Psoas muscle (tissue), 8 donors: ENCODE data around the gene ABHD12B. TPM values are rescaled to one million over a fixed set of nuclear protein-coding genes. Genes with fewer than 3 reads are reported as not detected.

Source experiments
- ATAC-seq, 4 donors: fragments of 200-7000 bp; cut with Tn5 transposase; one replicate each; pipeline ENCODE4 v1.9.1; 2020; ENCODE audit warnings: moderate library complexity in 3 of 4, mild to moderate bottlenecking in 2 of 4
- DNase-seq, 2 donors: peaks; one replicate each; pipeline ENCODE4 v3.0.0-alpha.2; 2020
- H3K27ac ChIP-seq: fragments of 200-600 bp; one replicate; pipeline ENCODE4 v1.8.0; 2022
- H3K27me3 ChIP-seq, 3 donors: fragments of 200-600 bp in 1 of 3; one replicate each; pipeline versions ENCODE4 v1.6.1 to v1.8.0; 2013 to 2022; ENCODE audit warnings: low read length in 2 of 3, mild to moderate bottlenecking in 2 of 3, moderate library complexity in 1 of 3; ENCODE audit not compliant: insufficient read depth in 3 of 3
- H3K36me3 ChIP-seq, 2 donors: fragments of 200-600 bp in 1 of 2; one replicate each; pipeline versions ENCODE4 v1.6.1 to v1.8.0; 2013 to 2022; ENCODE audit warnings: low read depth in 1 of 2, mild to moderate bottlenecking in 1 of 2, moderate library complexity in 1 of 2; ENCODE audit not compliant: insufficient read depth in 1 of 2
- H3K4me1 ChIP-seq: fragments of 200-600 bp; one replicate; pipeline ENCODE4 v1.8.0; 2022
- H3K4me3 ChIP-seq: fragments of 200-600 bp; one replicate; pipeline ENCODE4 v1.8.0; 2022; ENCODE audit warnings: mild to moderate bottlenecking
- H3K9me3 ChIP-seq: fragments of 200-600 bp; one replicate; pipeline ENCODE4 v1.8.0; 2022
- WGBS, 3 donors: extraction: QIAGEN DNeasy Blood & Tissue Kit; methylation state at CpG; one replicate each; pipeline versions ENCODE4 v1.1.6 to v1.1.7; 2013; 5-methylcytosine and 5-hydroxymethylcytosine counted together
- intact Hi-C, 2 donors: fragments of 100-400 bp; cut with DNase I; formaldehyde crosslinking; loops; one replicate each; pipeline versions ENCODE4 v1.11.0 to v1.14.2; 2022
- long read RNA-seq, 2 donors: library from polyadenylated mRNA; unstranded; transcript quantifications; one replicate each; pipeline ENCODE4 v2.0.0, GENCODE V29; 2021
- polyA plus RNA-seq, 3 donors: library from polyadenylated mRNA; stranded (reverse); fragments of 200-250 nt; gene quantifications; one replicate each; pipeline ENCODE4 v1.2.3, GENCODE V29; 2013
- total RNA-seq, 4 donors: library from RNA; stranded (reverse); fragmentation: NEBNext Ultra II Directional in 2 of 4; extraction: Animal tissue kit (Norgen Biotek cat#: 25700) in 2 of 4; gene quantifications; one replicate each; pipeline versions ENCODE4 v1.2.1 to v1.2.4, GENCODE V29; 2021 to 2023
- TF ChIP-seq, protein P1 (sequence below): fragments of 200-600 bp; IDR thresholded peaks from one replicate; pipeline ENCODE4 v1.8.0; 2022; ENCODE audit warnings: antibody characterized with exemption
- donor health status: healthy with polysubstance abuse.
- donor health status: DM: no; HTN: no; CAD: no; lungs with moderate emphysema.
- donor health status: Bipolar disorder and iron deficiency.
- donor health status: healthy.
- donor health status: DM: yes; HTN: yes; CAD: no.
- donor health status: DM: no; HTN: no; CAD: no.
- donor health status: DM: no; HTN: no; CAD: no.
- donor health status: DM: yes; HTN: yes; CAD: no.

Gene ABHD12B, protein sequence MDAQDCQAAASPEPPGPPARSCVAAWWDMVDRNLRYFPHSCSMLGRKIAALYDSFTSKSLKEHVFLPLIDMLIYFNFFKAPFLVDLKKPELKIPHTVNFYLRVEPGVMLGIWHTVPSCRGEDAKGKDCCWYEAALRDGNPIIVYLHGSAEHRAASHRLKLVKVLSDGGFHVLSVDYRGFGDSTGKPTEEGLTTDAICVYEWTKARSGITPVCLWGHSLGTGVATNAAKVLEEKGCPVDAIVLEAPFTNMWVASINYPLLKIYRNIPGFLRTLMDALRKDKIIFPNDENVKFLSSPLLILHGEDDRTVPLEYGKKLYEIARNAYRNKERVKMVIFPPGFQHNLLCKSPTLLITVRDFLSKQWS
- not detected for total RNA-seq
- not detected for polyA plus RNA-seq
- long read RNA-seq, donor 1, result 0 reads
- long read RNA-seq, donor 2, result 0 reads

DNA sequence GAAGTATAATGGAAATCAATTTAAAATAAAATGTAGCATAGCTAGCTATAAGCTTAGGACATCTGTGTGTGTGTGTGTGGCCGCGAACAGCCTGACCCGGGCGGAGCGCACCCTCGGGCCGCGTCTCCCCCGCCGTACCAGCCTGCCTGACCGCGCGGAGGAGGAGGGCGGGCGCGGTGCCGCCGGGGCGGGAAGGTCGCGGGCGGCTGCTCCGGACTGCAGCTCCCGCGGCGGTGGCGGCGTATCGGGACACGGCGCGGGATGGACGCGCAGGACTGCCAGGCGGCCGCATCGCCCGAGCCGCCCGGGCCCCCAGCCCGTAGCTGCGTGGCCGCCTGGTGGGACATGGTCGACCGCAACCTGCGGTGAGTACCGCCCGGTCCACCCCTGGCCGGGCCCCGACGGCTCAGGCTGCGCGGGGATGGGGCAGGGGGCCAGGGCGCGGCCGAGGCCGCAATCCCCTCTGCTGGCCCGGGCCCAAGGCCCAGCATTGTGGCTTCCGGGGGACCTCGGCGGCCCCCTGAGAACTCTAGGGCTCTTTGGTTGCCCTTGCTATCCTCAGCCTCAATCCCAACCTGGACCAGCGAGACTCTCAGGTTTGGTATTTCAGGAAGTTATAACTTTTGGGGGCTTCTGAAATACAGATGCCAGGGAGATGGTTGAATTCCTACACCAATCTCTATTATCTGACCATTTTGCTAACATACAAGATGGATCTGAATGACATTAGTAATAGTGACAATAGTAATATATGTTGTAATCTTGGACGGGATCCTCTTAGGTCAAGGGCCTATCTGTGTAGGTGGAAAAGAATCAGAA, at the start of gene ABHD12B:
Gene ABHD12B, plus strand, starts transcription at position 140 of the 819 bp plus-strand sequence. Its CDS starts 122 bp downstream, at position 262.
- H3K4me1 ChIP-seq, result no peaks in the 10 kb centered on the region
- no peak within 1 kb of the TSS for H3K27ac ChIP-seq
- H3K36me3 ChIP-seq, result no peaks in the 10 kb centered on the region
- H3K9me3 ChIP-seq, result no peaks in the 10 kb centered on the region
- DNase-seq (peak in 1 of 2 donors; percentile 21), ATAC-seq (peak; percentile 23 to 55 (median 42))
- TF ChIP-seq, protein P1, sequence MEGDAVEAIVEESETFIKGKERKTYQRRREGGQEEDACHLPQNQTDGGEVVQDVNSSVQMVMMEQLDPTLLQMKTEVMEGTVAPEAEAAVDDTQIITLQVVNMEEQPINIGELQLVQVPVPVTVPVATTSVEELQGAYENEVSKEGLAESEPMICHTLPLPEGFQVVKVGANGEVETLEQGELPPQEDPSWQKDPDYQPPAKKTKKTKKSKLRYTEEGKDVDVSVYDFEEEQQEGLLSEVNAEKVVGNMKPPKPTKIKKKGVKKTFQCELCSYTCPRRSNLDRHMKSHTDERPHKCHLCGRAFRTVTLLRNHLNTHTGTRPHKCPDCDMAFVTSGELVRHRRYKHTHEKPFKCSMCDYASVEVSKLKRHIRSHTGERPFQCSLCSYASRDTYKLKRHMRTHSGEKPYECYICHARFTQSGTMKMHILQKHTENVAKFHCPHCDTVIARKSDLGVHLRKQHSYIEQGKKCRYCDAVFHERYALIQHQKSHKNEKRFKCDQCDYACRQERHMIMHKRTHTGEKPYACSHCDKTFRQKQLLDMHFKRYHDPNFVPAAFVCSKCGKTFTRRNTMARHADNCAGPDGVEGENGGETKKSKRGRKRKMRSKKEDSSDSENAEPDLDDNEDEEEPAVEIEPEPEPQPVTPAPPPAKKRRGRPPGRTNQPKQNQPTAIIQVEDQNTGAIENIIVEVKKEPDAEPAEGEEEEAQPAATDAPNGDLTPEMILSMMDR, result no peak
- 6 to 10% (median 9%) methylated on average over 44 to 63 of the region's 63 CpGs for WGBS, 3 donors
- intact Hi-C loops, result no loop called here
- H3K27me3 ChIP-seq, result peaks cover 0 to 39% (median 9%) of the 10 kb centered on the region in 3 donors
- peak within 1 kb of the TSS; percentile 48 for H3K4me3 ChIP-seq

DNA sequence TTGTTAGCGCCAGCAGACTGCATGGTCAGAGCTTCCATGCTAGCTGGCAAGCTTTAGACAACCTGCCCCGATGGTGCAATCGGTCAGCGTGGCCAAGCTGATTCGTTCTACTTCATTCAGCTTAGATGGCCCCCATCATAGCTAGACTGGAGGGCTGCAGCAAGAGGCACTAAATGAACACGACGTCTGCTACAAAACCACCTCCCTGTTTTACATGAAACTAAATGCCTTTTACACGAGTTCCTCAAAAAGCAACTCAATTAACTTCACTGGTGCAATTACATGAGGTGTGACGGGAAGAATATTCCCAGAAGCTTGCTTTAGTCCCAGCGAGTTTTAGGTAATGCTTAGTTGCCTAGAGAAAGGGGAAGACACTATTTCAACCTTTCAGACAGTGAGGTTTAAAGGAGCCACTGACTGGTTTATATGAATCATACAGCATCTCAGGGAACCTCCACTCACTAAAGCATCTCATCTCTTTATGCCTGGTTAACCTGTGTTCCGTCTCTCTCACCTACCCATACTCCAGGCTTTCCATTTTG, 49.3 kb upstream of the ABHD12B start:
- Histone ChIP-seq H3K27me3 (no peaks in the 10 kb centered on the region), H3K4me3 (no peak overlapping the region), H3K4me1 (peaks cover 47% of the 10 kb centered on the region), H3K36me3 (no peaks in the 10 kb centered on the region), H3K9me3 (no peaks in the 10 kb centered on the region), H3K27ac (peak overlapping the region; percentile 5)
- intact Hi-C loops, result no loop called here
- WGBS, 3 donors, result 35 to 51% (median 39%) methylated on average over 11 of the region's 11 CpGs
- TF ChIP-seq, protein P1, result no peak
- ATAC-seq (peak; percentile 59 to 86 (median 76)), DNase-seq (peak; percentile 43 to 65)

- H3K27ac ChIP-seq, result peak overlapping the region; percentile 42
- TF ChIP-seq, protein P1, result no peak
- peak overlapping the region; percentile 8 for H3K4me3 ChIP-seq
- no peaks in the 10 kb centered on the region for H3K9me3 ChIP-seq
- DNase-seq (peak in 1 of 2 donors; percentile 40), ATAC-seq (peak in 2 of 4 donors; percentile 36 to 59)
- 24 to 39% (median 30%) methylated on average over 11 of the region's 11 CpGs for WGBS, 3 donors
- H3K36me3 ChIP-seq, result no peaks in the 10 kb centered on the region
- intact Hi-C loops, result no loop called here
- no peaks in the 10 kb centered on the region for H3K27me3 ChIP-seq
- H3K4me1 ChIP-seq, result peaks cover 53% of the 10 kb centered on the region
Measured at GRCh38 chr14:50823051-50823761, 48.6 kb upstream of the ABHD12B start.

DNA sequence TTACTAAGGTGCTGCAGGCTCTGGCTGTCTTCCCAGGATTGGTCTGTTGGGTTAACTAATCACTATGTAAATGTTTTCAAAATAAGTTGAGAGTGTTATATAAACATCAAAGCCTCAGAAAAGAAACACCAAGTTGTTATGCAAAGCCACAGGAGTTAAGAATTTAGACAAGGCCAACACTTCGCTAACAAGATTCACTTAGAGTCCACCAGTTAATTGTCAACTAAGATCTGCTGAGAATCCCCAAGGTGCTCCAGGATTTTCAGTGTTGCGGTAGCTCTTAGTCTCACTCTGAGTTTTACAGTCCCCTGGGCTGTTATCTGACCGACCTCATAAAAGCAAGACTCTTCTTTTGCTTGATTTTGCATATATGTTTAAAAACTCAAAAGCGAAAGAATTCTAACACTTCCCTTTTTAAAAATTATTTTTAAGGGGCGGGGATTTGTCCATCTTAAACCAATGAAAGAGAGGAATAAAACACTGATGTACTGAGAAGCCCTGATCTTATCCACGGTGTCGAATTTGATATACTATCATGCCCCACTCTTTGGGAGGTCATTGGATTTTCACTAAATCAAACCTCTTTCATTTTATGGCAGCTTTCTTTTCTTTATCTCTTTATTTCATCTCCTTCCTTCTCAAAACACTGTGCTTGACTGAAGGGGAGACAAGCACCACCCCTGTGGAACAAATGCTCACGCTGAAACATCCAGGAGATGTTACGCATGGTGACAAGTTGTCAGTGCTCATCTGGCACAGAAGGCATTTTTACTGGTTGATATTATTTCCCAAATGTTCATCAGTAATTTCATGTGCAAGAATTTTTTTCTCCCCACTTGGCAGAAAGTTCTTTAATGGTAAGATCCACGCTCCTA, 47.9 kb upstream of the ABHD12B start:
- Histone ChIP-seq H3K27ac (peak overlapping the region; percentile 42), H3K36me3 (no peaks in the 10 kb centered on the region), H3K4me1 (peaks cover 61% of the 10 kb centered on the region), H3K9me3 (no peaks in the 10 kb centered on the region), H3K27me3 (no peaks in the 10 kb centered on the region), H3K4me3 (peak overlapping the region; percentile 8)
- intact Hi-C loops, result no loop called here
- TF ChIP-seq, protein P1, result no peak
- 68 to 77% (median 72%) methylated on average over 10 of the region's 10 CpGs for WGBS, 3 donors
- DNase-seq (no peak), ATAC-seq (no peak)
